ENCODE data around the gene ERC1. TPM values are rescaled to one million over a fixed set of nuclear protein-coding genes. Genes with fewer than 3 reads are reported as not detected.

ERC1 gene
- total and polyA plus RNA-seq, 2 of the 4 experiments (the other 2 are of a cell fraction) = 11.6 to 25.6 TPM

- Histone ChIP-seq H3K79me1 (ENCODE audit: low read depth in 1 of 2, low read length in 2 of 2) (peaks cover 0 to 18% of the 10 kb centered on the region in 2 experiments; a peak in 2 of 4 replicates), H4K8ac (ENCODE audit: low read depth in 2 of 2, low read length in 2 of 2) (no peak overlapping the region), H2AFZ (replicated peaks; ENCODE audit: low read length, poor library complexity) (no peak overlapping the region), H3K9me1 (ENCODE audit: insufficient read depth, low read length) (peaks cover 13% of the 10 kb centered on the region), H3K56ac (ENCODE audit: extremely low read depth, insufficient read depth, low read length) (no peak overlapping the region), H3K9ac (ENCODE audit: low read depth, low read length) (no peak overlapping the region), H3K4ac (ENCODE audit: low read depth, low read length) (peak overlapping the region; percentile 36; the same call in 1 of the 2 replicates), H4K91ac (ENCODE audit: insufficient read depth, low read depth, low read length) (no peak overlapping the region), H3K4me2 (ENCODE audit: low read depth, low read length) (no peak overlapping the region), H3K36me3 (ENCODE audit: control insufficient read depth, insufficient read depth, low read length) (no peaks in the 10 kb centered on the region), H2BK5ac (ENCODE audit: low read depth, low read length, poor library complexity, severe bottlenecking) (no peak overlapping the region), H3K23ac (ENCODE audit: low read depth, low read length) (no peak overlapping the region), H3K4me1 (ENCODE audit: control insufficient read depth, insufficient read depth, low read length) (peaks cover 21% of the 10 kb centered on the region), H2BK120ac (ENCODE audit: low read depth, low read length) (peak overlapping the region; percentile 35; the same call in 1 of the 2 replicates), H3K14ac (replicated peaks; ENCODE audit: low read depth, low read length) (no peak overlapping the region), H4K20me1 (ENCODE audit: insufficient read depth, low read length) (no peaks in the 10 kb centered on the region), H3K4me3 (ENCODE audit: insufficient read depth, low read depth, low read length) (no peak overlapping the region), H2BK20ac (ENCODE audit: low read depth, low read length) (no peak overlapping the region), H3K27me3 (ENCODE audit: control insufficient read depth, insufficient read depth, low read length) (no peaks in the 10 kb centered on the region), H3K18ac (ENCODE audit: low read depth, low read length) (no peak overlapping the region), H2BK15ac (ENCODE audit: low read depth, low read length) (no peak overlapping the region), H3K27ac (ENCODE audit: insufficient read depth, low read length) (no peak overlapping the region), H4K5ac (ENCODE audit: low read depth, low read length) (no peak overlapping the region), H3K9me3 (ENCODE audit: control insufficient read depth, insufficient read depth, low read length) (no peaks in the 10 kb centered on the region), H2AK5ac (ENCODE audit: low read depth, low read length) (peak overlapping the region; percentile 44; the same call in 1 of the 2 replicates), H2AK9ac (replicated peaks; ENCODE audit: low read depth, low read length, poor library complexity) (no peak overlapping the region)
- WGBS, 2 experiments (ENCODE audit: extremely low coverage in 2 of 2, insufficient read length in 1 of 2) = 80% methylated on average over 7 of the region's 13 CpGs; no CpG with 5 or more reads in 1 of the 2 experiments
- intact Hi-C loops (cut with micrococcal nuclease) = no loop called here
- ChIA-PET CTCF (no interaction called here), POLR2A (ENCODE audit: unreplicated experiment) (no interaction called here)
- BruUV-seq (replicated peaks) = no TSS peak
- dilution Hi-C loops (cut with HindIII; ENCODE audit: low sequenced_read_pairs, unreplicated experiment) = no loop called here
- in situ Hi-C loops (cut with MboI; ENCODE audit: low sequenced_read_pairs) = no loop called here
- TF ChIP-seq BHLHE40 (IDR thresholded peaks at IDR 0.05; ENCODE audit: low read depth, low read length) = no peak
- TF ChIP-seq FOS (IDR thresholded peaks at IDR 0.05; ENCODE audit: low read depth, low read length) = no peak
- TF ChIP-seq NFE2L2 (IDR thresholded peaks at IDR 0.05; ENCODE audit: low read depth, low read length) = no peak
- no peak for TF ChIP-seq ELK1 (IDR thresholded peaks at IDR 0.05; ENCODE audit: borderline replicate concordance, low read depth, low read length)
- no peak for TF ChIP-seq CTCF (conservative IDR thresholded peaks at IDR 0.05; ENCODE audit: low read depth, low read length)
- no peak for TF ChIP-seq SMC3 (IDR thresholded peaks at IDR 0.05; ENCODE audit: low read depth, low read length)
- TF ChIP-seq RFX5 (IDR thresholded peaks at IDR 0.05; ENCODE audit: low read depth, low read length) = no peak
- TF ChIP-seq RCOR1 (IDR thresholded peaks at IDR 0.05; ENCODE audit: insufficient replicate concordance, low read length) = no peak
- no peak for TF ChIP-seq POLR2A (IDR thresholded peaks at IDR 0.05; ENCODE audit: low read depth, low read length)
- TF ChIP-seq MAZ (IDR thresholded peaks at IDR 0.05; ENCODE audit: borderline replicate concordance, low read depth, low read length) = no peak
- TF ChIP-seq MAFK (IDR thresholded peaks at IDR 0.05; ENCODE audit: low read depth, low read length) = no peak
- no peak for TF ChIP-seq USF2 (IDR thresholded peaks at IDR 0.05; ENCODE audit: low read depth, low read length)
- TF ChIP-seq CHD1 (IDR thresholded peaks at IDR 0.05; ENCODE audit: low read depth, low read length) = no peak
- DNase-seq = no peak
- no peak for ATAC-seq (ENCODE audit: low read depth)
Observed at GRCh38 chr12:1523558-1524050, 532.6 kb downstream of the ERC1 start.
